Activated T-cell treated with anti-CD3 and anti-CD28 coated beads, Interleukin-2, amount 50 U/mL, for 1 hour (primary cell): Measurements from ENCODE around the gene KCMF1.

ENCODE experiments used
- DNase-seq: peaks from one replicate; pipeline ENCODE4 v3.0.0-alpha.2; 2020

KCMF1 gene

DNA sequence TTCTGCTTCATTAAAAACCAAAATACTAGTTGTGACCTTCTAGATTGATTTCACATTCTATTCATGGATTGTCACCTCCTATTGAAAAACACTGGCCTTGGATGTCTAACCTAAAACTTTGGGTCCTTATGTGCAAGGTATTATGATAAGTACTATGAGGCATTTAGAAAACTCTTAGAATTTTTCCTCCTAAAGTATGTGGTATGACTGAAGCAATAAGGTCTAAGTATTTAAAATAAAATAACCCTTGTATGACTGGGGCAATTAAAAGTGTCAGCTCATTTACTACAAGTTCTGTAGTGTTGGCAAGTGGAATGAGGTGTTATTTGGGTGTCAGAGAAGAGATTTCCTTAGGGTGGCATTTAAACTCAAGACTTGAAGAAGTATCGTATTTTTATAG is 15.1 kb downstream of the KCMF1 start:
- no peak for DNase-seq

DNA sequence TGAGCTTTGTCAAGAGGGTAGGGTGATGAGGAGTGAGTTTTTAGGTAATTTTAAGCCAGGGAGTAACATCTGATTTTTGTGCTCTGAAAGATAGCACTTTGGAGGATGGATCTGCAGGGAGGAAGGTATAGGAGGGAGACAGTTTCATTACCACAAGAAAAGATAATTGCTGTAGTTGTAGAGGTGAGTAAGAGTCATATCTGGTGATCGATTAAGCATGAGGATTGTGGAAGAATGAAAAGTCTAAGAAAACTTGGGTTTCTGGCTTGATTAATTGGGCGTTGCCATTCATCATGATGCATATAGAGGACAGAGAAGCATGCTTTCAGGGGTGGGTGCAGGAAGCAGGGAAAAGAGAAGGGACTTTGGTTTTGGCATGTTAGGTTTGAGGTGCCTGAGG is 18.5 kb downstream of the KCMF1 start:
- no peak for DNase-seq

DNA sequence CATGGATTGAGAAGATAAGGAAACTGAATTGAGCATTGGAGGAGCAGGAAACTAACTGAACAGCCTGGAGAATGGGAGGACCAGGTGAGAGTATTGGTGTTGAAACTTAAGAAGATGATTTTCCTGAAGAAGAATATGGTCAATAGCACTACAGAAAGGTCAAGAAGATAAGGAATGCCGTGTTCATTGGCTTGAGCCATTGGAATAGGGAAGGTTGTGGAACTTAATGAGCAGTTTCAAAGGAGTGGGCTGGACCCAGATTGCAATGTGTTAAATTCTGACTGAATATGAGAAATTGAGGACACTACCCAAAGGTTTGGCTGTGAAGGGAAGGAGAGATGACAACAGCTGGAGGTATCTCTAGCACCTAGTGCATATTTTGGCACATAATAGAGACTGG is 19.0 kb downstream of the KCMF1 start:
- no peak for DNase-seq

DNA sequence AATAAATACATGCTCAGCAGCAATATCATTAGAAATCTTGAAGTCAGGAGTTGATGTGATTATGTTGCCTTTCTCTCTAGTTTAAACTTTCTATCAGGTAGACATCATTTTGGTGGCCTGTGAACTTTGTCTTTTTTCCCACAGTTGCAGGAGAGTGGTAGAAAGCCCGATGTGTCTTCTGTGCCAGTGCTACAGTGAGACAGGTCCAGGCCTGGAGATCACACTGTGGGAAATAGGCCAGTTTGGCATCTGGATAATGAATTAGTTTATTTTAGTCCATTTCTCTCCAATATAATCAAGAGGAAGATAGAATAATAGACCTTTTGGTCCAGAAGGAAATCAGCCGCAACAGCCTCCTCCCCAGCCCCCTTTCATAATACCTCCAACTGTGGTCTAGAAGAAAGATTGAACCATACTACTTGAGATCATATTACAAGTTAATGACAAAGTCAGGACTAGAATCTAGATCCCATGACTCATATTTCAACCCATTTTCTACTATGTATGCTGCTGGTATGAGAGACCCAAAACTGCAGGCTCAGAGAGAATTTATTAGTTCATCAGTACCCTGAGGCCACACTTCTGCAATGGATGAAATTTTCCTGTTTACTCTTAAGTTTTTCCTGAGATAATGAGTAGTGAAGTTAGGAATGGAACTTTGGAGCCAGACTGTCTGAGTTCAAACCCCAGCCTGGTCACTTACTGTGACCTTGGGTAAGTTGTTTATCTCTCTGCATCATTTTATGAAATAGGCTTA is 20.6 kb downstream of the KCMF1 start:
- no peak for DNase-seq

DNA sequence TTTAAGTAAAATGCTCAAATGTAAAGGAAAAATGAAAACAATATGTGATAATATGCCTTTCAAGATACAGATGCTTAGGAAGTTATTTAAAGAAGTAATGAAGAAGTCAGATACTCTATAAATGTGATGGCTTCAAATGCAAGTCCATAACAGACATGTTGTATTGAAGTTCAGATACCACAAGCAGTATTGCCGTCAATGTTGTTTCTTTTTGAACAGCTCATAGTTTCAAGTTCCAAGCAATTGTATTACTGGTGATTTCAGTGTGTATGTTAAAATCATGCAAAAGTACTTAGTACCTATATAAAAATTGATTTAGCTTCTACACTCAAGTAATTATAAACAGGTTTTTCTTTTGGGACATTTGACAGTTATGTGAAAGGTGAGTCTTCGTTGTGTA is 24.9 kb downstream of the KCMF1 start:
- DNase-seq = no peak

DNA sequence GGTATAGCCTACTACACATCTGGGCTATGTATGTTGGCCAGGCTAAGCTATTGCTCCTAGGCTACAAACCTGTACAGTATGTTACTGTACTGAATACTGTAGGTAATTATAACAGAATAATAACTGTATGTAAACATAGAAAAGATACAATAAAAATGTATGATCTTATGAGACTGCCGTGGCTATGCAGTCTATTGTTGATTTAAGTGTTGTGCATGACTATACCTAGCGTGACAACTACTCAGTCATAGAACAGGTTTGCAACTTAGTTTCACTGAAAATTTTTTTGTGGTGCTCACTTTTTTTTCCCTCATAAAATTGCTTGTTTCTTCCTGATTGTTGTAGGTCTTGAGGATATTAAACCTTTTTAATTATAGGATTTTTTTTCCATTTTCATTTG is 25.9 kb downstream of the KCMF1 start:
- DNase-seq = no peak

DNA sequence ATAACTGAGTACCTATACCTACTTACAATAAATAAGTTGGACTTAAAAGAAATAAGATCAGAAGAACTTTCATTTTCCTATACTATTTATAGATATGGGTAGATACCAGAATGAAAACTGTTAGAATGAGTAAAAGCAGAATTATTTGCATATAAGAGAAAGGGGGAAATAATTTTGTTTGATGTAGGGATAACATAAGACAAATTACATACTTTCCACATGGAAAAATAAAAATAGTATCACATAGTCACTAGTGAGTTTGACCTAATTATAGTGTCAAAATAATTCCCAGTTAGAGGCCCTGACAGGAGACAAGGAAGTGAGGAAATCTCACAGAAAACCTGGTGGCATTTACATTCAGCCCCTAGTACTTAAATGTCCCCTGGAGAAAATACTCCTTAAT is 28.6 kb downstream of the KCMF1 start:
- DNase-seq = no peak

DNA sequence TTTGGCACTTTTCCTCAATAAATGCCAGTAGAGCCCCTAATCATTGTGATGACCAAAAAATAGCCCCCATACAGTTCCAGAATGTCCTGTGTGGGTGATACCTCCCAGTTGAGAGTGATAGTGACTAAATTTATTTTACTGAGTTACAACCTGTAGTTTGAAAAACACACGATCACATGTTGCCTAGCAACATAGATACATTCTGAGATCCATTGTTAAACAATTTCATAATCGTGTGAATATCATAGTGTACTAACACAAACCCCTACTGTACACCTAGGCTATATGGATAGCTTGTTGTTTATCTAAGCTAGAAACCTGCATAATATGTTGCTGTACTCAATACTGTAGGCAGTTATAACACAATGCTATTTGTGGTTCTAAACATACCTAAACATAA is 30.6 kb downstream of the KCMF1 start:
- DNase-seq = no peak

DNA sequence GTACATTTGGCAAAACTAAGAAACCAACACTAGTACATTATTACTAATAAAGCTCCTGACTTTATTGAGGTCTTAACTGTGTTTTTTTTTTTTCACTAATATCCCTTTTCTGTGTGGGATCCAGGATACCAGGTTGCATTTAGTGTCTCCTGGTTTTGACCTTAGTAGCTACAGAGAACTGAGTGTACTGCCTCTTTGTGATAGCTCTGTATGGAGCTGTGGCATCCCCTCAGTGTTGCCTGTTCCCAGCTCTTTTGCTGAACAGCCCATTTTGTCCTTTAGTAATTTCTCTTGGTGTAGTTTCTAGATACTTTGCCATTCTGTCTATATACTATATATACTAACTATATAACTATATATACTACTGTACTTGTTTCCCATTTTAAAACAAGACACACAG is 31.6 kb downstream of the KCMF1 start:
- DNase-seq = no peak

DNA sequence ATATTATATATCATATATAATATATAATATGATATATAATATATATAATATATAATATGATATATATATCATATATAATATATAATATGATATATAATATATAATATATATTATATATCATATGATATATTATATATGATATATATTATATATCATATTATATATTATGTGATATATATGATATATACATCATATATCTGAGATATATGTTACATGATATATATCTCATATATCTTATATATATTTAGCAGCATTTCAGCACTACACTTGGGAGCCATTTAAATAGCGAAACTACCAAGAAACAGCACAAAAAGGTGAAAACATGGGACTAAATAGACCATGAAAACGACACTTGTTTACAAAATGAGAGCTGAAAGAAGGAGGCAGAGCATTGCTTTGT is 37.3 kb downstream of the KCMF1 start:
- DNase-seq = no peak

DNA sequence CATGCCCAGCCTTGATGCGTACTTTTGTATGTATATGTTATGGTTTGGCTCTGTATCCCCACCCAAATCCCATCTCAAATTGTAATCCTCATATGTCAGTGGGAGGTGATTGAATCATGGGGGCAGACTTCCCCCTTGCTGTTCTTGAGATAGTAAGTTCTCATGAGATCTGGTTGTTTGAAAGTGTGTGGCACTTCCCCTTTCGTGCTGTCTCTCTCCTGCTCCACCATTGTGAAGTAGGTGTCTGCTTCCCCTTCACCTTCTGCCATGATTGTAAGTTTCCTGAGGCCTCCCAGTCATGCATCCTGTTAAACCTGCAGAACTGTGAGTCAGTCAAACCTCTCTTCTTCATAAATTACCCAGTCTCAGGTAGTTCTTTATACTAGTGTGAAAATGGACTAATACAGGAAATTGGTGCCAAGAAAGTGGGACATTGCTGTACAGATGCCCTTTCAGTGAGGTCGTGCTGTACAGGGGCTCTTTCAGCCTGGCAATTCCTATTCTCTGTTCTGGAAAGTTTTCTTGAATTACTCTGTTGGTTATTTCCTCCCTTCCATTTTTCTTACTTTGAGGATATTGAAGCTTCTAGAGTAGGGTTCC is 38.2 kb downstream of the KCMF1 start:
- no peak for DNase-seq

DNA sequence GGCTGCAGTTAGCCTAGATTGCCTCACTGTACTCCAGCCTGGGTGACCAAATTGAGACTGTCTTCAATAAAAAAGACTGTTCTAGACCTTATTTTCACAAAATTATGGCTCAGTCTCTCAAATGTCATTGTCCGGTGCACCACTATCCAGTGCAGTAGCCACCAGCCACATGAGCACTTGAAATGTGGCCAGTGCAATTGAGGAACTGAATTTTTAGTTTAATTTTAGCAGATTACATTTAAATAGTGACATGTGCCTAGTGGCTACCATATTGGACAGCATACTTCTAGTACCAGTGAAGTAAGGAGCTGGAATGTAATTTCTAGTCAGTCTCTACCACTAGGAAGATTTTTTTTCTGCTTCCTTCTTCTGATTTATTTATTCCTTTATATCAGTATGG is 39.4 kb downstream of the KCMF1 start:
- DNase-seq = no peak

DNA sequence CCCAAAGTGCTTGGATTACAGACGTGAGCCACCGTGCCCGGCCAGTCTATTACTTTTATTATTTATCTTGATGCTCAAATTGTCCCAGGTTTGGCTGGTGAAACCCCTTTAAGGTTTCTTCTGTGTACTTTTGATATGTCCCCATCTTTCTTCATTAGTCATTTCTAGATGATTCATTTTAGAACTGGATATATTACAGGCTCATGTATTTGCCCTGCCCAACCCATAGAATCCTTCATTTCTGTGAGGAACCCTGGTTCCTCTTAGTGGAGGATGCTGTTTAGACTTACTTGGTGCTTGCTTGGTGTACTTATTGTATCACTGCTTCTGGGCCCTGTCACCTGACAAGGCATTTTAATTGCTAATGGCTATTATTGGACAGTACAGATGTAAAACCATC is 40.1 kb downstream of the KCMF1 start:
- DNase-seq = no peak

DNA sequence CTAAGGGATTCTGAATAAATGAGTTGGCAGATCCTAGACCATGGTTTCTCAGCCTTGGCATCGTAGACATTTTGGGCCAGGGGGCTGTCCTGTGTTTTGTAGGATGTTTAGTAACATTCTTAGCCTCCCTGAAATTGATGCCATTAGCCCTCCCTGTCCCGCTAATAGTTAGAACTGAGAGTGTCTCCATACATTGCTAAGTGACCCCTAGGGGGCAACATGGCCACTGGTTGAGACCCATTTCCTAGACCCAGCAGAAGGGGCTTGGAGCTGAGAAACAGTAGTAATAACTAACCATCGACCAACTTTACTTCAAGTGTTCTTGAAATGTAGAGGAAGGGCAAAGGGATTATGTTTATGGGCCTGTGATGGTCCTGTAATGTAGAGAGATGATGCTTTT is 40.8 kb downstream of the KCMF1 start:
- DNase-seq = no peak

DNA sequence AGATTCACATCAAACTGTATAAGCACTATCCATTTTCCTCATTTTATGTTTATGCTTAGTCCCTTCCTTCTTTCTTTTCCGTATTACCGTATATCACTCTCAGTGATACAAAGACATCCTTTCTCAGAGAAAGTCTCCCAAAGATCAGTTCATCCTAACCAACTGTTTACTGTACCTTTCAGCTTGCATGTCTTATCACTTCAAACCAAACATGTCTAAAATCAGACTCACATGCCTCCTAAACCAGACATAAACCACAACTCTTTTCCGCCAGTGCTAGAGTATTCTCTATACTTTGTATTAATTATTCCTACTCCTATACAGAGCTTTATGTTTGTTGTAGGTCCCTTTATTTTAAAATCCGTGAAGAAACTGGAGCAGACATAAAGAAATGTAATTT is 41.5 kb downstream of the KCMF1 start:
- no peak for DNase-seq

DNA sequence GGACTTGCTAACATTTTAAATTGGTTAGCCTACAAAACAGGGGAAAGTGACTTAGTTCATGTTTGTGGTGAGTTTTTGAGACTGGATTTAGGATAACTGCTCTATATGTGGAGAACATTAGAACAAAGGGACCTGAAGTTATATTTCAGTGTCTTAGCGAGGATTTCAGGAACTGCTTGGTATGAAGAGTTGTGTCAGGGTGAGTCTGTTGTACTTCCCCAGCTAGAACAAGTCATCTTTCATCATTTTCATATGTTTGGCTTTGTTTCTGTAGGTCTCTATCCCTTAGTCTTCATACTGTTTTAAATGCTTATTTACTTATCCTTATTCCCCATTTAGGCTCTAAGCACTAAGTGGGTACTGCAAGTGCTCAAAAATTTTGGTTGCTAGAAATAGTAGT is 41.9 kb downstream of the KCMF1 start:
- DNase-seq = no peak

DNA sequence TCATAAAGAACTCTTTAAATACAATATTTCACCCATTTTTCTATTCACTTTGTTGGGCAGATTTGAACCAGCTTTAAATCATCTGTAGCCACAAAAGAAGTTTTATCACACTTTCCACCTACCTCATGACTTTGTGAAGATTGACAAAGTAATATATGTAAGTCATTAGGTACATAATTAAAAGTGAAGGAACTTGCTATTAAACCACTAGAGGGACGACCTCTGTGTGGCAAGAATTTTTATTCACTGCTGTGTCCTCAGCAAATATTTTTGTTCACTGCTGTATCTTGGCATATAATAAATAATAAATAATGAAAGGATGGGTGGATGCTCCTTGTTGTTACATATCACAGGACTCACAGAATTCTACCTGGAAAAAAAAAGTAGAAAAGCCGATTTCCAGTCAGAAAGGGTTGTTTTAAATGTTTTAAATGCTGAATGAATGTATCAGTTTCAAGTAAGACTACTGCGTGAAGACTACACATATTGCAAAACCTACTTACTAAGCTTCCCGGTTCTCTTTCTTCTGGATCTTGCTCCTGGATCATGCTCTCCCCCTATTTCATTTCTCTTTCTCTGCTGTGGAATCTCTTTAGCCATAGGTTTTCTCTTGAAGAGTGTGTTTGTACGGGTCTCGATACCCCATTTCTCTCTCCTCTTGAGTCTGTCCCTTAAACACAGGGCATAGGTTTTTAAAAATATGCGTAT is 44.8 kb downstream of the KCMF1 start:
- no peak for DNase-seq

DNA sequence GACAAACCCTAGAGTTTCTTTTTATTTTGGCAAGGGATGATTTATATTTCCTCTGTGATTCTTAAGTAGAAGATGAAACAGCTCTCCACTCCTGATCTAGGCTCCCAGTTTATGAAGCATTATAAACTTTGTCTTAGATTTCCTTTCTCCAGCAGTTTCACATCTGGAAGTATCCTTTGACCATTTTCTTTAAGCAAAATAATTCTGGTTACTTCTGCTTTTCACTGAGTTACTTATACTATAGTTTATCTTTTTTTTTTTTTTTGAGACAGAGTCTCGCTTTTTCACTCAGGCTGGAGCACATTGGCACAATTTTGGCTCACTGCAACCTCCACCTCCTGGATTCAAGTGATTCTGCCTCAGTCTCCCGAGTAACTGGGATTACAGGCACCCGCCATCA is 45.5 kb downstream of the KCMF1 start:
- no peak for DNase-seq

DNA sequence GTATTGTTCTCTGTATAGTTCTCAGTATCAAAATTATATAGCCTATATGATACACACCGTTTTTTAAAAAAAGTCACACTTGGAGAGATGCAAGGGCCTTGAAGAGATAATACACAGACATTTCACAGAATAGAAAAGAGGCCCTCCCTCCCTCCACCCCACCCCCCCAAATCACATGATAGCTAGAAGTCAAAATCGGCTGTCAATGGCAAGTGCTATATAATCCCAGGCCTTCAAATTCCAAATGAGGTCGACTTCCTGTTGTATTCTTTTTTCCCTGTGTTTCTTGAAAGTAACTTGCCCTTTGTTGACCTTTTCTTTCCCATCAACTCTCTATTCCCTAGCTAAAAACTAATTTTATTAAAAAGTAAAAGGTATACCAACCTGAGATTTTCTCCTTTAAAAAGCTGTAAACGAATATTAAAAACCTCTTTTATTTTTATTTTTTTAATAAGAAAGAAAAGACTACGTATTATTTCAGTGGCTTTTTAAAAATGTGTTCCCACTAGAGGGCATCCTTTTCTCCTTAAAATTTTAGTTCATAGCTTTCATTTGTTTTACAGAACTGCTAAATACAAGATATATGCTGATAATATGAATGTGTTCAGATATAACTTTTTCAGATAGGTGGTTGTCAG is 46.6 kb downstream of the KCMF1 start:
- no peak for DNase-seq

DNA sequence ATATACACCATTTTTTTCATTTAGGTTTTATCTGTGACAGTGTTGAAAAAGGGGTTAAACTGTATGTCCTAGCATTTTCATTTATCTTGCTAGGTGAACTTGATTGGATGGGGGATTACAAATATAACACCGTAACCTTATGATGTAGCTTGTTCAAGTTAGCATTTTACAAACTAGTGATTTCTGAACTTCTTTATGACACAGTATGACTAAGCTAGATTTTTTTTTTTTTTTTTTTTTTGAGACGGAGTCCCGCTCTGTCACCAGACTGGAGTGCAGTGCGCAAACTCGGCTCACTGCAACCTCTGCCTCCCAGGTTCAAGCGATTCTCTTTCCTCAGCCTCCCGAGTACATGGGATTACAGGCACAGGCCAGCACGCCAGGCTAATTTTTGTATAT is 47.1 kb downstream of the KCMF1 start:
- no peak for DNase-seq

DNA sequence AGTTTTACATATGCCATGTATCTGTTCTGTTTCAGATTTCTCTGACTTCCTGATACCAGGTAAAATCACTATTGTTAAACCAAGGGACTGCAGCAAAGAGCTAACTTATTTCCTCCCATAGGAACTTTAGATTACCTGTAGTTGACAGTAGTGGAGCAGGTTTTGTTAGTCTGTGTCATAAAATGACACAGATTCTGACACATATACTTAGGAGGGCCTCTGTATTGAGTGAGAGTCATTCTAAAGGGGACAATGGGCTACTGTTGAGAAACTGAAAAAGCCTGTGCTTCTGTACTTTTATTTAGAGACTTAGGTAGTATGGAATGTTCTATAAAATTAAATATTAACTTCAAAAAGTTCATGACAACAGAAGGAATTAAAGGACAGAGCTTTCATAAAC is 48.2 kb downstream of the KCMF1 start:
- no peak for DNase-seq

DNA sequence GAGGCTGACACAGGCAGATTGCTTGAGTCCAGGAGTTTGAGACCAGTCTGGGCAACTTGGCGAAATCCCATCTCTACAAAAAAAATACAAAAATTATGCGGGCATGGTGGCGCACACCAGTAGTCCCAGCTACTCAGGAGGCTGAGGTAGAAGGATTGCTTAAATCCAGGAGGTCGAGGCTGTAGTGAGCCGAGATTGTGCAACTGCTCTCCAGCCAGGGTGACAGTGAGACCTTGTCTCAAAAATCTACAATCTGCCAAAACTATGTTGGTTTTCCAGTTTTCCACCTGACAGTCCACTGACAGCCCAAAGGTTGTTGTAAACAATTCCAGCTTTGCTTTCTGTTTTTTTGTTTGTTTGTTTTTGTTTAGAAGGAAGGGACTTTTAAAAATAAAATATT is 51.3 kb downstream of the KCMF1 start:
- DNase-seq = no peak

DNA sequence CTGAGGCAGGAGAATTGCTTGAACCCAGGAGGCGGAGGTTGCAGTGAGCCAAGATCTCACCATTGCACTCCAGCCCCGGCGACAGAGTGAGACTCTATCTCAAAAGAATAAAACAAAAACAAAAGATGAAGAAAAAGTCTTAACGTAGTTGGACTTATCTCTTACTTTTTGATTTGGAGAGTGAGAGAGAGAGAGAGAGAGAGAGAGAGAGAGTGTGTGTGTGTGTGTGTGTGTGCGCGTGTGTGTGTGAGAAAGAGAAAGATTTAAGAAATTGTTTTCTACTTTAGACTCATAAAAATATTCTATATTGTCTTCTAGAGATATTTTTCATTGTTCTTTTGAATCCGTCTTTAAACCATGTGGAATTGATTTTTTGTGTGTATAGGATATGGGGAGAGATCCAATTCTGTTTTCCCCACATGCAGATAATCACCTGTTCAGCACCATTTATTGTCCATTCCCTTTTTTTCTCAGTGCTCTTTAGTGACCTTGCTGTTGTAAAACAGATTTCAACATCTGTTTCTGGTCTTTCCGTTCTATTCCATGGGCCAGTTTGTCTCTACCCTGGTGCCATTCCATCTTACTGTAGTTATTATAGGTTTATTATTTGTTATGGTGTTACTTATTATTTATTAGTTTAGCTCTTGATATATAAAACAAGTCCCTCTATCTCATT is 53.5 kb downstream of the KCMF1 start:
- DNase-seq = no peak
